K562 (cell line): ENCODE results near the gene DIP2C. TPM values are rescaled to one million over a fixed set of nuclear protein-coding genes. Genes with fewer than 3 reads are reported as not detected.

Experiments
- ATAC-seq: fragments of 200-7000 bp; cut with Tn5 transposase; 3 replicates; pipeline ENCODE4 v1.9.1; 2020; ENCODE audit warnings: moderate library complexity
- BruUV-seq: library from RNA; stranded (reverse); fragments of 400-500 nt; replicated peaks from 2 replicates; lab custom pipeline; 2021; lab: Mats Ljungman, UMichigan
- CTCF ChIA-PET: fragments of 300-600 bp; formaldehyde crosslinking; extraction: SDS; loops from one replicate; lab custom pipeline; 2021; ENCODE audit warnings: low intra/inter-chr PET ratio; lab: Yijun Ruan, JAX
- POLR2A ChIA-PET: fragments of 300-600, 350-650 bp; sonication (Branson Sonifier 250); formaldehyde crosslinking; extraction: SDS; loops from one replicate; lab custom pipeline; 2021; ENCODE audit warnings: antibody characterized with exemption, inconsistent platforms; lab: Yijun Ruan, JAX
- DNase-seq, 4 experiments: peaks; one replicate each; pipeline versions ENCODE4 v3.0.0 to v3.0.0-alpha.2; 2011 to 2018; ENCODE audit warnings: low spot score in 3 of 4, mixed read lengths in 3 of 4; ENCODE audit errors: extremely low read depth in 1 of 4
- FAIRE-seq: peaks from 2 replicates; lab custom pipeline; 2011; peaks lifted over from hg19 to GRCh38; lab: Jason Lieb, UNC
- H2AFZ ChIP-seq: 2 replicates; pipeline ENCODE4 v1.6.0; 2011; ENCODE audit warnings: low read depth, low read length, control low read depth, inconsistent platforms
- H3K27ac ChIP-seq: fragments of 200-600 bp; 3 replicates; pipeline ENCODE4 v1.8.0; 2011; ENCODE audit warnings: low read depth, mild to moderate bottlenecking, control low read depth, inconsistent platforms, low read length, moderate library complexity, mixed read lengths; ENCODE audit errors: extremely low read depth
- H3K27me3 ChIP-seq, 2 experiments: fragments of 300-600 bp in 1 of 2; 2 replicates in 1 of 2; 3 replicates in 1 of 2; pipeline versions ENCODE4 v1.6.0 to v1.8.0; 2011; ENCODE audit warnings: inconsistent platforms in 2 of 2, low read length in 2 of 2, mild to moderate bottlenecking in 1 of 2, mixed read lengths in 1 of 2, moderate library complexity in 1 of 2; ENCODE audit not compliant: control insufficient read depth in 2 of 2, insufficient read depth in 2 of 2
- H3K36me3 ChIP-seq: fragments of 300-600 bp; 3 replicates; pipeline ENCODE4 v1.8.0; 2011; ENCODE audit warnings: mild to moderate bottlenecking, low read length, inconsistent platforms; ENCODE audit not compliant: control insufficient read depth, insufficient read depth
- H3K4me1 ChIP-seq, 2 experiments: fragments of 200-600 bp in 1 of 2; replicated peaks in 1 of 2; 2 replicates in 1 of 2; 3 replicates in 1 of 2; pipeline versions ENCODE4 v1.5.1 to v1.8.0; 2011; ENCODE audit warnings: inconsistent platforms in 2 of 2, low read length in 2 of 2, mild to moderate bottlenecking in 1 of 2, mixed read lengths in 1 of 2, moderate library complexity in 1 of 2; ENCODE audit not compliant: control insufficient read depth in 2 of 2, insufficient read depth in 2 of 2
- H3K4me2 ChIP-seq: 2 replicates; pipeline ENCODE4 v1.6.1; 2011; ENCODE audit warnings: low read length, control low read depth, inconsistent platforms, mixed read lengths; ENCODE audit not compliant: insufficient read depth
- H3K4me3 ChIP-seq: fragments of 200-600 bp; sonication (generic), shearing (Covaris generic); 2 replicates; pipeline ENCODE4 v1.5.1; 2016; ENCODE audit warnings: control low read depth, inconsistent platforms
- H3K79me2 ChIP-seq: fragments of 200-600 bp; 3 replicates; pipeline ENCODE4 v1.8.0; 2011; ENCODE audit warnings: low read length, inconsistent platforms; ENCODE audit not compliant: control insufficient read depth, insufficient read depth
- H3K9ac ChIP-seq, 2 experiments: 2 replicates each; pipeline versions ENCODE4 v1.6.0 to v1.6.1; 2011; ENCODE audit warnings: low read depth in 2 of 2, low read length in 2 of 2, control low read depth in 1 of 2, inconsistent platforms in 1 of 2, mild to moderate bottlenecking in 1 of 2, mixed read lengths in 1 of 2; ENCODE audit not compliant: insufficient read depth in 1 of 2
- H3K9me1 ChIP-seq: one replicate; pipeline ENCODE4 v1.6.0; 2011; ENCODE audit warnings: inconsistent platforms, mild to moderate bottlenecking, low read length, moderate library complexity; ENCODE audit not compliant: control insufficient read depth, insufficient read depth
- H3K9me3 ChIP-seq: replicated peaks from 2 replicates; pipeline ENCODE4 v1.5.1; 2011; ENCODE audit warnings: low read depth, low read length, inconsistent platforms; ENCODE audit not compliant: control insufficient read depth, insufficient read depth
- H4K20me1 ChIP-seq: replicated peaks from 2 replicates; pipeline ENCODE4 v1.6.1; 2011; ENCODE audit warnings: low read length, inconsistent platforms, mixed read lengths; ENCODE audit not compliant: control insufficient read depth, insufficient read depth
- FUS ChIP-seq: fragments of 200-400 bp; formaldehyde crosslinking; optimal IDR thresholded peaks from 2 replicates; pipeline ENCODE3; 2017; ENCODE audit warnings: low read depth, low read length
- GTF2F1 ChIP-seq: IDR thresholded peaks from 2 replicates; pipeline ENCODE4 v1.6.1; 2011; ENCODE audit warnings: low read depth, low read length, improper control_type of control experiment
- HMG20B ChIP-seq: fragments of 250-450 bp; sonication (Bioruptor Pico); IDR thresholded peaks from 2 replicates; pipeline ENCODE4 v1.5.0; 2021; ENCODE audit warnings: mild to moderate bottlenecking
- HNRNPK ChIP-seq: fragments of 200-400 bp; formaldehyde crosslinking; IDR thresholded peaks from one replicate; pipeline ENCODE4 v1.6.1; 2018; ENCODE audit warnings: mild to moderate bottlenecking, low read depth, low read length; ENCODE audit not compliant: poor library complexity, severe bottlenecking
- PPARD ChIP-seq: fragments of 250-450 bp; sonication (Bioruptor Pico); IDR thresholded peaks from 2 replicates; pipeline ENCODE4 v1.8.0; 2022; ENCODE audit warnings: inconsistent platforms, mild to moderate bottlenecking, moderate library complexity
- PTTG1 ChIP-seq: fragments of 450-650 bp; IDR thresholded peaks from 2 replicates; pipeline ENCODE4 v1.6.1; 2016; ENCODE audit warnings: low read depth, mild to moderate bottlenecking, missing genetic modification characterization, missing compliant biosample characterization
- SAP30 ChIP-seq: fragments of 200-600 bp; sonication (generic); IDR thresholded peaks from 2 replicates; pipeline ENCODE4 v1.6.1; 2012; ENCODE audit warnings: borderline replicate concordance, low read depth, mild to moderate bottlenecking, moderate library complexity, low read length, control low read depth, inconsistent platforms; ENCODE audit not compliant: insufficient read depth, poor library complexity, severe bottlenecking
- SRF ChIP-seq, 2 experiments: fragments of 250-450, 450-650 bp in 1 of 2; sonication (Bioruptor Pico) in 1 of 2; sonication (generic) in 1 of 2; formaldehyde crosslinking; IDR thresholded peaks; 2 replicates each; pipeline versions ENCODE4 v1.5.0 to v1.5.1; 2020 to 2022; ENCODE audit warnings: mild to moderate bottlenecking in 1 of 2, missing genetic modification reagents in 1 of 2
- YY1 ChIP-seq, 3 experiments: IDR thresholded peaks; 2 replicates each; pipeline ENCODE4 v1.6.1; 2011; ENCODE audit warnings: low read length in 2 of 3, mild to moderate bottlenecking in 2 of 3, moderate library complexity in 2 of 3, borderline replicate concordance in 1 of 3, control low read depth in 1 of 3, low read depth in 1 of 3; ENCODE audit not compliant: insufficient read depth in 3 of 3, insufficient replicate concordance in 2 of 3, control insufficient read depth in 1 of 3, insufficient read length in 1 of 3; ENCODE audit errors: extremely low read depth in 1 of 3
- ZNF41 ChIP-seq: fragments of 250-450 bp; sonication (Bioruptor Pico); conservative IDR thresholded peaks from 2 replicates; pipeline ENCODE4 v1.4.0; 2020; ENCODE audit warnings: mild to moderate bottlenecking
- ZNF764 ChIP-seq: fragments of 250-450 bp; sonication (Bioruptor Pico); IDR thresholded peaks from 2 replicates; pipeline ENCODE4 v1.4.0; 2020; ENCODE audit warnings: low read depth, mild to moderate bottlenecking, moderate library complexity
- ZNF766 ChIP-seq: fragments of 200-800 bp; sonication (Bioruptor generic); conservative IDR thresholded peaks from 2 replicates; pipeline ENCODE4 v1.6.1; 2016; ENCODE audit warnings: missing genetic modification characterization, missing compliant biosample characterization
- WGBS: fragments of 100-300 bp; shearing (Covaris generic); methylation state at CpG from one replicate; pipeline ENCODE4 v1.1.6; 2016; ENCODE audit warnings: low coverage, mixed read lengths; ENCODE audit not compliant: insufficient coverage; ENCODE audit errors: missing lambda C conversion rate; 5-methylcytosine and 5-hydroxymethylcytosine counted together
- in situ Hi-C: fragments of 300-500 bp; cut with MboI; formaldehyde crosslinking; loops from 4 replicates; pipeline ENCODE4 v1.15.0; 2018; ENCODE audit warnings: inconsistent platforms, mixed read lengths
- intact Hi-C: fragments of 100-400 bp; cut with micrococcal nuclease; formaldehyde crosslinking; loops from 2 replicates; pipeline ENCODE4 v1.14.2; 2022
- polyA plus RNA-seq, 8 experiments: library from polyadenylated mRNA; depleted of rRNA in 4 of 8; stranded (reverse) in 5 of 8; unstranded in 3 of 8; fragments of >200 nt; fragmentation: Nextera tagmentation in 2 of 8; fragmentation: Illumina TruSeq in 1 of 8; extraction: Ambion mirVana in 2 of 8; extraction: Trizol in 1 of 8; gene quantifications; 2 replicates each; pipeline versions ENCODE4 v1.2.1 to v1.2.3, GENCODE V29; 2011 to 2014; ENCODE audit warnings: inconsistent platforms in 1 of 8, missing spikeins in 1 of 8
- total RNA-seq, 7 experiments: library from RNA; depleted of rRNA in 6 of 7; stranded (reverse); fragments of >200 nt in 6 of 7; fragmentation: Illumina TruSeq in 2 of 7; extraction: Trizol in 2 of 7; gene quantifications; 2 replicates each; pipeline versions ENCODE4 v1.2.1 to v1.2.3, GENCODE V29; 2011 to 2021; ENCODE audit warnings: low replicate concordance in 1 of 7

The DIP2C gene
- total and polyA plus RNA-seq, 9 of the 15 experiments (the other 6 are each of a cell fraction or from before 2014, with no cell fraction given) = 0.01 TPM; not detected in 8

DNA sequence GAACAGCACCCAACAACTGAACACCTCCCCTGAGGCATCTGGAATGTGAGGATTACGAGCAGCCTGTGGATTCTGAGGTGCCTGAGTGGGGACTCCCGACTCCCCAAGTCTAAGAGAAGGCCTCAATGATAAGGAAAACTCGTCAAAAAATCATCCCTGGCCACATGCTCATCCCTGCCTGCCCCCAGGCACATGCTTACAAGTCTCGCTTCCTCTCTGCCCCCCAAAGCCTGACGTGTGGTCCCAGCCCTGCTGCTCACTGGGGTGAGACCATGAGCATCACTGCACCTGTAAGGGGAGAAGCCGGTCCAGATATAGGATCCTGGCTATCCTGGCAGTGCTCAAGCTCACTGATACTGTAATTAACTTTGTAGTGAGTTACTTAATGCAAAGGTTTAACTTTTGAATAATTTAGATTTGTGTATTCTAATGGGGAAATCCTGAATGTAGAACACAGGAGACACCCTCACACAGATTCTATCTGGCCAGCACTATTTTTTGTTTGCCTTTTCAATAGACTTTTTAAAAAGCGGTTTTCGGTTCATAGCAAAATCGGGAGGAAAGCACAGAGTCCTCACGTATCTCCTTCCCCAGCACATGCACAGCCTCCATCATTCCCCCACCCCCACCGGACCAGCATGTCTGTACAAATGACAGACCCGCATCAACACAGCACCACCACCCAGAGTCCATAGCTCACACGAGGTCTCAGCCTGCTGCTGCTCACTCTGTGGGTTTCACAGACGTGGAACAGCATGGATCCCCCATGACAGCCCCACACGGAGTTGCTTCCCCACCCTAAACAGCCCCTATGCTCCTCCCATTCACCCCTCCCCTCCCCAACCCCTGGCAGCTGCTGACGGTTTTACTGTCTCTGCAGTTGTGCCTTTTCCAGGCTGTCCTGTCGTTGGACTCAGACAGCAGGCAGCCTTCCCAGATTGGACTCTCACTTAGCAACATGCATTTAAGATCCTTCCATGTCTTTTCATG is 167.9 kb downstream of the DIP2C start:
- in situ Hi-C loops = loop anchor here (10.0 kb wide), 1 partner anchor 253 kb away; no protein-coding TSS in a partner anchor
- H3K9me3 ChIP-seq = no peaks in the 10 kb centered on the region
- H2AFZ ChIP-seq = no peak overlapping the region
- peaks cover 4% of the 10 kb centered on the region; the same call in 1 of the 2 replicates for H4K20me1 ChIP-seq
- no peak overlapping the region for H3K9ac ChIP-seq
- intact Hi-C loops = no loop called here
- H3K4me2 ChIP-seq = no peak overlapping the region
- no peak overlapping the region for H3K27ac ChIP-seq
- FAIRE-seq = no peak
- ChIA-PET POLR2A (interaction anchor here (0.6 kb wide), 1 partner anchor 253 kb away, joined by 4 read pairs; no protein-coding TSS in a partner anchor), CTCF (no interaction called here)
- no peak for ATAC-seq
- no peak for DNase-seq
- H3K9me1 ChIP-seq = no peaks in the 10 kb centered on the region
- no TSS peak for BruUV-seq
- no peaks in the 10 kb centered on the region for H3K79me2 ChIP-seq
- H3K36me3 ChIP-seq = no peaks in the 10 kb centered on the region
- WGBS = under 1% methylated on average over 17 of the region's 17 CpGs
- H3K4me3 ChIP-seq = no peak overlapping the region
- peaks cover 12 to 51% of the 10 kb centered on the region in 2 experiments; a peak in 4 of 5 replicates for H3K27me3 ChIP-seq
- no peaks in the 10 kb centered on the region for H3K4me1 ChIP-seq
- TF ChIP-seq GTF2F1 (no peak), HMG20B (no peak), PTTG1 (tag) (no peak), ZNF764 (CRISPR knock-in tag) (no peak), YY1 (IDR thresholded peaks at IDR 0.05; ENCODE audit: borderline replicate concordance in 1 of 3, control insufficient read depth in 1 of 3, extremely low read depth in 1 of 3, insufficient read depth in 3 of 3, insufficient read length in 1 of 3, insufficient replicate concordance in 2 of 3, low read depth in 1 of 3, low read length in 2 of 3) (no peak), FUS (no peak), ZNF41 (no peak), PPARD (no peak), SRF (CRISPR knock-in tag; IDR thresholded peaks at IDR 0.05) (no peak), ZNF766 (CRISPR knock-in tag) (no peak), HNRNPK (no peak), SAP30 (no peak)
